Coronary artery (tissue), 2 donors: ENCODE data around the gene CPNE8.

Source experiments
- DNase-seq: peaks from one replicate; pipeline ENCODE4 v3.0.0-alpha.2; 2017; ENCODE audit warnings: low spot score
- H3K27ac ChIP-seq, 2 donors: fragments of 200-600 bp; sonication (generic); one replicate each; pipeline ENCODE4 v1.5.1; 2016 to 2019
- H3K4me3 ChIP-seq: fragments of 200-600 bp; sonication (generic); 2 replicates; pipeline ENCODE4 v1.5.1; 2016; ENCODE audit warnings: mild to moderate bottlenecking, moderate library complexity
- CTCF ChIP-seq: fragments of 200-600 bp; sonication (generic); IDR thresholded peaks from one replicate; pipeline ENCODE4 v1.5.1; 2019; ENCODE audit warnings: antibody characterized with exemption

Gene CPNE8

GRCh38 chr12:38931461-38931860, 26.1 kb upstream of the CPNE8 start:
- TF ChIP-seq CTCF, result no peak
- no peak overlapping the region for H3K4me3 ChIP-seq
- H3K27ac ChIP-seq, result no peak overlapping the region
- DNase-seq, result no peak

GRCh38 chr12:38930990-38931389, 25.6 kb upstream of the CPNE8 start:
- no peak for DNase-seq
- TF ChIP-seq CTCF, result no peak
- no peak overlapping the region for H3K4me3 ChIP-seq
- no peak overlapping the region for H3K27ac ChIP-seq

GRCh38 chr12:38926501-38926900, 21.1 kb upstream of the CPNE8 start:
- no peak for TF ChIP-seq CTCF
- no peak for DNase-seq
- no peak overlapping the region for H3K27ac ChIP-seq

GRCh38 chr12:38921025-38921677, 15.8 kb upstream of the CPNE8 start:
- Histone ChIP-seq H3K4me3 (no peak overlapping the region), H3K27ac (no peak overlapping the region)
- no peak for DNase-seq
- peak; percentile 30 for TF ChIP-seq CTCF

More at GRCh38 chr12:38926501-38926900, 21.1 kb upstream of the CPNE8 start:
- no peak overlapping the region for H3K4me3 ChIP-seq

GRCh38 chr12:38919191-38919590, 13.8 kb upstream of the CPNE8 start:
- DNase-seq, result no peak

GRCh38 chr12:38915429-38916182, 10.2 kb upstream of the CPNE8 start:
- Histone ChIP-seq H3K4me3 (no peak overlapping the region), H3K27ac (no peak overlapping the region)
- no peak for TF ChIP-seq CTCF
- no peak for DNase-seq

More at GRCh38 chr12:38919191-38919590, 13.8 kb upstream of the CPNE8 start:
- H3K27ac ChIP-seq, result no peak overlapping the region
- no peak for TF ChIP-seq CTCF
- H3K4me3 ChIP-seq, result no peak overlapping the region

GRCh38 chr12:38912116-38912515, 6.7 kb upstream of the CPNE8 start:
- no peak for DNase-seq
- H3K27ac ChIP-seq, result no peak overlapping the region
- H3K4me3 ChIP-seq, result no peak overlapping the region
- no peak for TF ChIP-seq CTCF
